ENCODE data around the gene MGARP.

GRCh38 chr4:139278485-139278884, 1.5 kb downstream of the MGARP start:
- TF ChIP-seq CTCF (IDR thresholded peaks at IDR 0.05) (no peak), POLR2A (IDR thresholded peaks at IDR 0.05) (no peak), POLR2AphosphoS5 (IDR thresholded peaks at IDR 0.05) (no peak)
